GM10266 (cell line): ENCODE data around the gene REV3L.
A peak's percentile ranks its signal among the peaks of the same experiment; 100 is the strongest.

Experiments used
- DNase-seq: peaks from one replicate; pipeline ENCODE4 v3.0.0; 2012; ENCODE audit errors: extremely low spot score
- CTCF ChIP-seq: IDR thresholded peaks from 2 replicates; pipeline ENCODE4 v1.5.1; 2012; ENCODE audit warnings: mild to moderate bottlenecking, low read depth; ENCODE audit not compliant: control insufficient read depth, insufficient read depth; ENCODE audit errors: missing control alignments

REV3L gene

GRCh38 chr6:111483736-111484632 lies 966 bp upstream of the REV3L start:
- peak; percentile 90 for DNase-seq
- TF ChIP-seq CTCF: no peak

- TF ChIP-seq CTCF: no peak
- DNase-seq: peak; percentile 45
Observed at GRCh38 chr6:111482188-111482958, 645 bp downstream of the REV3L start.

GRCh38 chr6:111481836-111482187 lies 1.2 kb downstream of the REV3L start:
- TF ChIP-seq CTCF: no peak
- no peak for DNase-seq

- TF ChIP-seq CTCF: no peak
- no peak for DNase-seq
Observed at GRCh38 chr6:111480988-111481822, 1.8 kb downstream of the REV3L start.

GRCh38 chr6:111478749-111479148 lies 4.3 kb downstream of the REV3L start:
- TF ChIP-seq CTCF: peak; percentile 59
- peak; percentile 62 for DNase-seq

- no peak for DNase-seq
- no peak for TF ChIP-seq CTCF
Observed at GRCh38 chr6:111478064-111478476, 4.9 kb downstream of the REV3L start.
